Measurements from ENCODE around the gene RAB22A. TPM values are rescaled to one million over a fixed set of nuclear protein-coding genes. Genes with fewer than 3 reads are reported as not detected.

Gene RAB22A
- 8.9 to 11.5 TPM (median 9.9 TPM) in 5 replicates for total RNA-seq (2022; extraction: Qiagen RNA extraction)

GRCh38 chr20:58309591-58310290, at the start of gene RAB22A:
RAB22A (plus strand) TSS chr20:58309715; CDS start chr20:58309977, 262 bp downstream.

GRCh38 chr20:58388882-58389323, 79.4 kb downstream of the RAB22A start, which contains the start of gene VAPB:
VAPB (plus strand) TSS chr20:58389229; CDS start chr20:58389460, 231 bp downstream.

Other genes with a start within 250 kb of the RAB22A start
- gene ANKRD60, start 81.1 kb upstream of the RAB22A start, total RNA-seq (2022; extraction: Qiagen RNA extraction): not detected in 5 replicates
- 47.7 to 57.1 TPM (median 48.6 TPM) in 5 replicates for gene VAPB, start 79.5 kb downstream of the RAB22A start, total RNA-seq (2022; extraction: Qiagen RNA extraction)
- gene APCDD1L, start 205.7 kb downstream of the RAB22A start, total RNA-seq (2022; extraction: Qiagen RNA extraction): 0.03 to 0.20 TPM (median 0.06 TPM) in 5 replicates